Measurements from ENCODE around the gene ZBTB25.

ZBTB25 gene

GRCh38 chr14:64474698-64475097 lies 28.9 kb downstream of the ZBTB25 start:
- DNase-seq = no peak

GRCh38 chr14:64474041-64474440 lies 29.6 kb downstream of the ZBTB25 start:
- DNase-seq = no peak

GRCh38 chr14:64468451-64468850 lies 35.2 kb downstream of the ZBTB25 start:
- DNase-seq = no peak

GRCh38 chr14:64467566-64467965 lies 36.1 kb downstream of the ZBTB25 start:
- DNase-seq = no peak

GRCh38 chr14:64467101-64467500 lies 36.5 kb downstream of the ZBTB25 start:
- DNase-seq = no peak

- no peak for DNase-seq
These were observed 37.6 kb downstream of the ZBTB25 start for GRCh38 chr14:64465831-64466554.

- DNase-seq = peak; percentile 4
These were observed 38.3 kb downstream of the ZBTB25 start, which contains the start of gene AKAP5 for GRCh38 chr14:64465191-64465822. AKAP5 (plus strand) TSS chr14:64465499; CDS start chr14:64468395, 2,896 bp downstream.

GRCh38 chr14:64464651-64465050 lies 39.0 kb downstream of the ZBTB25 start:
- DNase-seq = no peak

- no peak for DNase-seq
These were observed 39.8 kb downstream of the ZBTB25 start for GRCh38 chr14:64463873-64464272.

- DNase-seq = no peak
These were observed 40.4 kb downstream of the ZBTB25 start for GRCh38 chr14:64463195-64463594.

- DNase-seq = no peak
These were observed 42.4 kb downstream of the ZBTB25 start for GRCh38 chr14:64461221-64461620.

- DNase-seq = no peak
These were observed 44.1 kb downstream of the ZBTB25 start for GRCh38 chr14:64459405-64460136.

GRCh38 chr14:64454671-64455070 lies 49.0 kb downstream of the ZBTB25 start:
- DNase-seq = no peak

- no peak for DNase-seq
These were observed 53.4 kb downstream of the ZBTB25 start for GRCh38 chr14:64450255-64450654.

GRCh38 chr14:64447876-64448670 lies 55.6 kb downstream of the ZBTB25 start:
- DNase-seq = no peak

GRCh38 chr14:64444984-64445845 lies 58.4 kb downstream of the ZBTB25 start:
- no peak for DNase-seq

GRCh38 chr14:64444140-64444539 lies 59.5 kb downstream of the ZBTB25 start:
- no peak for DNase-seq

GRCh38 chr14:64442300-64442988 lies 61.2 kb downstream of the ZBTB25 start:
- no peak for DNase-seq

- no peak for DNase-seq
These were observed 63.1 kb downstream of the ZBTB25 start for GRCh38 chr14:64440494-64440893.

- no peak for DNase-seq
These were observed 64.5 kb downstream of the ZBTB25 start for GRCh38 chr14:64439141-64439540.

- no peak for DNase-seq
These were observed 65.3 kb downstream of the ZBTB25 start for GRCh38 chr14:64438181-64438841.

Measured in RPMI8226 (cell line).